ENCODE measurements around the gene FGF12.

DNA sequence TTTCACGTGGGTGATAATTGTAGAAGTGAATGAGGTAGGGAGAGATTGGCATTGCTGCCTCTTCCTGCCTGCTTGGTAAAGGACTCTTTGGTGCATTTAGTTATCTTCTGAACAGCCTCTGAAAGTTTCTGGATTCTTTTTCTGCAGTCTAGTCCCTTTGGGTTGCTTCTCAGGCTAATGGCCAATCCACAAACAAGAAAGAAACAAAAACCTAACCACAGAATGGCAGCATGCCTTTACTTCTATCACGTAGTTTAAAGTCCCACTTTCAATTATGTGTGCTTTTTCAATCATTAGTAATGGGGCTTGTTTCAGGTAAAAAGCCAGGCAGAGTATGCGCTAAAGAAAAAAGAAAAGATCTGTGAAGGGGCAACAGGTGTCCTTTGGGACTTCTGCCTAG, 7.4 kb downstream of the FGF12 start:
- no peak for TF ChIP-seq ZNF274 (IDR thresholded peaks at IDR 0.05; ENCODE audit: low read depth, low read length)
- TF ChIP-seq YY1 (IDR thresholded peaks at IDR 0.05; ENCODE audit: insufficient read depth, insufficient read length): no peak
- no peak for TF ChIP-seq SUZ12 (IDR thresholded peaks at IDR 0.05; ENCODE audit: extremely low read depth, insufficient read depth, insufficient read length)
